ENCODE results near the gene MAPKBP1.

The MAPKBP1 gene

GRCh38 chr15:41756198-41756597 is 18.1 kb upstream of the MAPKBP1 start:
- H3K27ac ChIP-seq: no peak overlapping the region
- TF ChIP-seq, protein P1, sequence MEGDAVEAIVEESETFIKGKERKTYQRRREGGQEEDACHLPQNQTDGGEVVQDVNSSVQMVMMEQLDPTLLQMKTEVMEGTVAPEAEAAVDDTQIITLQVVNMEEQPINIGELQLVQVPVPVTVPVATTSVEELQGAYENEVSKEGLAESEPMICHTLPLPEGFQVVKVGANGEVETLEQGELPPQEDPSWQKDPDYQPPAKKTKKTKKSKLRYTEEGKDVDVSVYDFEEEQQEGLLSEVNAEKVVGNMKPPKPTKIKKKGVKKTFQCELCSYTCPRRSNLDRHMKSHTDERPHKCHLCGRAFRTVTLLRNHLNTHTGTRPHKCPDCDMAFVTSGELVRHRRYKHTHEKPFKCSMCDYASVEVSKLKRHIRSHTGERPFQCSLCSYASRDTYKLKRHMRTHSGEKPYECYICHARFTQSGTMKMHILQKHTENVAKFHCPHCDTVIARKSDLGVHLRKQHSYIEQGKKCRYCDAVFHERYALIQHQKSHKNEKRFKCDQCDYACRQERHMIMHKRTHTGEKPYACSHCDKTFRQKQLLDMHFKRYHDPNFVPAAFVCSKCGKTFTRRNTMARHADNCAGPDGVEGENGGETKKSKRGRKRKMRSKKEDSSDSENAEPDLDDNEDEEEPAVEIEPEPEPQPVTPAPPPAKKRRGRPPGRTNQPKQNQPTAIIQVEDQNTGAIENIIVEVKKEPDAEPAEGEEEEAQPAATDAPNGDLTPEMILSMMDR (IDR thresholded peaks at IDR 0.05): no peak
- no peak for TF ChIP-seq ZFX (IDR thresholded peaks at IDR 0.05; ENCODE audit: borderline replicate concordance)

DNA sequence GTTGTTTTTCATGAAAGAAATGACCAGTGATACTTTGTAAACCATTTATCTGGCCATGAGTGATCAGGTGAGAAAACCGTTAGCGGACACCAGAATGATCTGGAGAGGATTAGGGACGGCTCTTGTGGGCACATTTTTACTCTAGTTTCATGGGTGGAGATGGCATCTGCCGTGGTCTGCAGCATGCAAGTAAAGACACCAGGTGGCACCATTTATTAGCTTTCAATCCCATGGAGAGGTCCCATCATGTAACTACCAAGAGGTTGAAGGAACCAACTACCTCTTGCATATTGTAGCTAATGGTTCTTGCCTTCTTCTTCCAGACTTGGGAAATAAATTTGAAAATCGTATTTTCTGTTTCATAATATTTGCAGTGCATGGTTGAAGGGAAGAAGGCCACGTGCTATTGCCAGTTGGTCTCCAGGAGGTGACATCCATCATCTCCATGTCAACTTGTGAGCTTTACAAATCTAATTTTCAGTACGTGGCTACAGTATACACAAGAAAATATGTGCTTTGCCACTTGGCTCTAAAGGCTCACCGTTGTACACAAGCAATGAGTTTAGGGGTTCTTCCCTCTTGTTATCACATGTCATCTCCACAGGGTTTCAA is 1.5 kb upstream of the MAPKBP1 start:
- peak overlapping the region; percentile 81 for H3K27ac ChIP-seq
- TF ChIP-seq, protein P1 (IDR thresholded peaks at IDR 0.05): peak; percentile 73
- no peak for TF ChIP-seq ZFX (IDR thresholded peaks at IDR 0.05; ENCODE audit: borderline replicate concordance)

DNA sequence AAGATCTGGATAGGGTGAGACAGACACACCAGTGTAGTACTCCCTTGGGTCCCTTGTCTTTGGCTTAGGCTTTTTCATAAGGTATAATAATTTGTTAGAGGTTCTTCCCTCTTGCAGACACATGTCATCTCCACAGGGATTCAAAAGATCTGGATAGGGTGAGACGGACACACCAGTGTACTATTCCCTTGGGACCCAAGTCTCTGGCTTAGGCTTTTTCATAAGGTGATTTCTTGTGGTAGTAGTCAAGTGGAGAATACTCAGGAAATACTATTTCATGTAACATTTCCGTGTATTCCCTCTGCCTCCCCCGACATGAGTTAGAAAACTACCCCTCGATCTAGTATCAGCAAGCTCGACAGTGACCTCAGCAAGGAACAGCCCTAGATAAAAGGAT is 954 bp upstream of the MAPKBP1 start:
- TF ChIP-seq, protein P1 (IDR thresholded peaks at IDR 0.05): no peak
- no peak for TF ChIP-seq ZFX (IDR thresholded peaks at IDR 0.05; ENCODE audit: borderline replicate concordance)
- H3K27ac ChIP-seq: peak overlapping the region; percentile 81

DNA sequence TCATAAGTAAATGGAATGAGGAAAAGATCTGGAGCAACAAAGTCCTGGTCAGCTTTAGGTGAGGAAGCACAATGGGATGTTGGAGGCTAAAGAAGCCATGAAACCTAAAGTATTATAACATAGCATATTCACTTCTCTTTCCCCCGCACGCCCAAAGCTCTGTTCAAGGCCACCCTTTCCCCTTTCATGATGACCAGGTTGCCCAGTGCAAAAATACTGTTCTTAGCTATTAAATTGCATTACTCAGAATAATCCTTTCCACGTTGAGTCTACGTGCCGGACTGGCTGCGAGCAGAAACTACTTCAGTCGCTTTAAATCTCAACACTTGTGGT is 589 bp upstream of the MAPKBP1 start:
- H3K27ac ChIP-seq: peak overlapping the region; percentile 81
- no peak for TF ChIP-seq ZFX (IDR thresholded peaks at IDR 0.05; ENCODE audit: borderline replicate concordance)
- TF ChIP-seq, protein P1 (IDR thresholded peaks at IDR 0.05): no peak

- TF ChIP-seq, protein P1 (IDR thresholded peaks at IDR 0.05): no peak
- TF ChIP-seq ZFX (IDR thresholded peaks at IDR 0.05; ENCODE audit: borderline replicate concordance): no peak
- H3K27ac ChIP-seq: peak overlapping the region; percentile 81
These were observed 666 bp downstream of the MAPKBP1 start for GRCh38 chr15:41774882-41775417.

DNA sequence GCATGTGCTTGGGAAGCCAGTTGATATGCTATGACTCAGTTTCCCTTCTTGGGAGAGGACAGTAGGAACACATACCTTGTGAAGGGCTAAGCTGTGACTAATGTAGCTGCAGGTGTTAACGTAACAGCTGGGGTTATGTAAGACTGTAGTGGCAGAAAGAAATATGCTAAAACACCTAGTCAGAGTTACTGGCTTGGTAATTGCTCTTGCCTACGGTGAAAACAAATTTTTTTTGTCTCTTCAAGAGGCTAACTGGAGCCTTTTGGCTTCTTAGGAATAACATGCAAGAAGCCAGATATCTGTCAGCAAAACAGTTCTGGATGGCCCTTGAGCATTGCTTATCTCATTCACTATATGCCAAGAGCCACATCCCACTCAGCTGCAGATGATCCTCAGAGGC is 1.4 kb downstream of the MAPKBP1 start:
- no peak overlapping the region for H3K27ac ChIP-seq

GRCh38 chr15:41777421-41777973 is 3.2 kb downstream of the MAPKBP1 start:
- H3K27ac ChIP-seq: no peak overlapping the region
- TF ChIP-seq ZFX (IDR thresholded peaks at IDR 0.05; ENCODE audit: borderline replicate concordance): no peak
- TF ChIP-seq, protein P1 (IDR thresholded peaks at IDR 0.05): no peak

More for the DNA sequence above, 1.4 kb downstream of the MAPKBP1 start:
- TF ChIP-seq, protein P1 (IDR thresholded peaks at IDR 0.05): no peak
- no peak for TF ChIP-seq ZFX (IDR thresholded peaks at IDR 0.05; ENCODE audit: borderline replicate concordance)

All from 22Rv1 (cell line).